ENCODE data around the gene VWA1. TPM values are rescaled to one million over a fixed set of nuclear protein-coding genes. Genes with fewer than 3 reads are reported as not detected.
"Not testable (repeated sequence)": the region's sequence is repeated elsewhere in the genome, so short reads cannot be mapped to it uniquely, and the experiment has no call there.

The VWA1 gene
- total RNA-seq, 1 donor from 2014 or later: 8.6 TPM

DNA sequence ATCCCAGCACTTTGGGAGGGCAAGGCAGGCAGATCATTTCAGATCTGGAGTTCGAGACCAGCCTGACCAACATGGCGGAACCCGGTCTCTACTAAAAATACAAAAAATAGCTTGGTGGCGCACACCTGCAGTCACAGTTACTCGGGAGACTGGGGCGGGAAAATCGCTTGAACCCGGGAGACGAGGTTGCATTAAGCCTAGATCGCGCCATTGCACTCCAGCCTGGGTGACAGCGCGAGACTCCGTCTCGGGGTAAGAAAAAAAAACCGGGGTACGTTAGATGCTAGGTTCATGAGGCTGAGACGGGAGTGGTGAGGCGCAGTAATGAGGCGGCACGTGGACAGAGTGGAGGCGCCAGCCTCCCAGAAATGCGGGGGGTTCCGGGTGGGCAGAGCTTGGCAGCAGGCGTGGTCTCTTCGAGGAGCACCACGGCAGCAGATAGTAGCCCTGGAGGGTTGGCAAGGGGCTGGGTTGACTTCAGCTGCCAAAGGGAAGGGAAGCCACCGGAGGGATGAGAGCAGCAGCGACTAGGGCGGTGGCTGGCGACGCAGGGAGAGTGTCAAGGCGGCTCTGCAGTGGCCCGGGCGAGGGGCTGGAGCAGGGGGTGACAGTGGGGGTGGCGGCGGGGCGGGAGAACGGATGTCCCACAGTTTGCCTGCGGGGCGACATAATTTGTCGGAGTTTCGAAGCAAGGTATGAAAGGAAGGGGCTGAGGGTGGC, 29.2 kb upstream of the VWA1 start:
- DNase-seq: no peak

GRCh38 chr1:1406821-1407635, 28.5 kb upstream of the VWA1 start, which contains the start of gene MRPL20:
Gene MRPL20 (minus strand): TSS chr1:1407293. CDS start chr1:1407217, 76 bp downstream.
- DNase-seq: peak; percentile 81

GRCh38 chr1:1407636-1408318, 27.7 kb upstream of the VWA1 start:
- DNase-seq: no peak

GRCh38 chr1:1410238-1410637, 25.3 kb upstream of the VWA1 start:
- not testable (repeated sequence) for DNase-seq

GRCh38 chr1:1411626-1412025, 23.9 kb upstream of the VWA1 start:
- DNase-seq: no peak

- not testable (repeated sequence) for DNase-seq
These were observed 23.1 kb upstream of the VWA1 start for GRCh38 chr1:1412311-1412902.

- DNase-seq: no peak
These were observed 19.7 kb upstream of the VWA1 start for GRCh38 chr1:1415751-1416150.

DNA sequence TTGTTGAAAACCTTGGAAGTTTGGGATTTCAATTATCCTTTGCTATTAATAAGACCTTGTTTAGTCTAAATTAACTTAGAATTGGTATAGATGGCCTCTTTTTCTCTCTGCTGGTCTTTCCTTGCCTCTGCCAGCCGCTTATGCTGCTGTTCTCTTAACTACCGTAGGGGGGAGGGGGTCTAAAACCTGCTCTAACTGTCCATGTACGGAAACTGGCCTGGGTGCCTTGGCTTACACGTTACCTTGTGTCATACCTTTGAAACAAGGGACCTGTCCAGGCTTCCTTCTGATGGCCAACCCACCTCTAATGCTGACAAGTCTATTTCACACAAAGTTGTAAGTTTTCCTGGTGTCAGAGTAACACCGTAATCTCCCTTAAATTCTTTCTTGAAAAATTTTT, 18.1 kb upstream of the VWA1 start:
- DNase-seq: not testable (repeated sequence)

DNA sequence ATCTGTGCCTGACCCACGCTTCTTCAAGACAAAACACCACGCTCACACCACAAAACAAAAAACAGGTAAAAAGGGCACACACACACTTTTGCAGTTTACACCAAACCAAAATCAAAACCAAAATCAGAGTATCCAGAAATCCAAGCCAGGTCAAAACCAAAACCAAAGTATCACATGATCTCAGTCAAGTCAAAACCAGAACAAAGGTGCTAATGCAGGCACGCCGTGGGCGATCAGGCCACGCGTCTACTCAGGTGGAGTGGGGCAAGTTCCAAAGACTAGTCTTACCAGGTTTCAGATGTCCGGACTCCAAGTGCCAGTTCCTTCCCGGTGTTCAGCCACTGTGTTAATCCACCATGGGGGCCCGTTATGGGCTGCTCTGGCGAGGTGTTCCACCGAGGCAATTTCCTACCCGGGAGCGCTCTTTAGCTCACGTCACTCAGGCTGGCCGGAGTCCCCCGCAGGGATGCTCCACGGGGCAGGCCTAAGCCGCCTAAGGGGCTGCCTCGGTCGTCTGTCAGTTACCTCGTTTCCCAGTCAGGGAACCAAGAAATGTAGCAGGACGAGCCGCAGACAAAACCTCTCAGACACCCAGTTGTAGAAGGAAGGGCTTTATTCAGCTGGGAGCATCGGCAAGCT, 17.5 kb upstream of the VWA1 start:
- not testable (repeated sequence) for DNase-seq

DNA sequence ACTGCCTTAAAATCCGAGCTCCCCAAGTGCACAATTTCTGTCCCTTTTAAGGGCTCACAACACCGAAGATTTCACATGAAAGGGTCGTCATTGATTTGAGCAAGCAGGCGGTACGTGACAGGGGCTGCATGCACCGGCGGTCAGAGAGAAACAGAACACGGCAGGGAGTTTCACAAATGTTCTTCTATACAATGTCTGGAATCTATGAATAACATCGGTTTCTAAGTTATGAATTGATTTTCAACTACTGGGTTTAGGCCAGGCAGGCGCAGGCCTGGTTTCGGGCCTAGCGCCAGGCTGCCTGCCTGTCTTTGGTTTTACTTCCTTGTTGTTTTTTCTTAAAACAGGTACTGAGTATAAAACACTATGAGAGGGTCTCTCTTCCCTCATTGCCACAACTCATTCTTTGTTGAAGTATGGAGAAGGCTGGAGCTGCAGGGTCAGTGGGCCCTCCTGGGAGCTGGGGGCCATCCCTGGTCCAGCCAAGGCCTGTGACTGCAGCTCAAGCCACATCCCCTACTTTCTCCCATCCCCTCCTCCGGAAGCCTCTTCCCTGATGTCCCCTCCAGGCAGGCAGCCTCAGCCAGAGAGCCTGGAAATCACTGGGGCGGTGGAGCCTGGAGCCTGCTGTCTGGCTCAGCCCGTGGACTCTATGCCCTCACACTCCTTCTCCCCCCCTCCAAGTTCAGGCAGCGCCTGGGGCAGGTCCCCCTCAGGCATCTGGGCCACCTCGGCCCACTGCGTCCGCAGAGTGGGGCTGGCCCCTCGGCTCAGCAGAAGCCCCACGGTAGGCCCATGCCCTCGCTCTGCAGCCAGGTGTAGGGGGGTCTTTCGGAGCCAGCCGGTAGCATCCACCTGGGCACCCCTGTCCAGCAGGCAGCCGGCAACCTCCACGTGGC, 16.8 kb upstream of the VWA1 start:
- DNase-seq: no peak

DNA sequence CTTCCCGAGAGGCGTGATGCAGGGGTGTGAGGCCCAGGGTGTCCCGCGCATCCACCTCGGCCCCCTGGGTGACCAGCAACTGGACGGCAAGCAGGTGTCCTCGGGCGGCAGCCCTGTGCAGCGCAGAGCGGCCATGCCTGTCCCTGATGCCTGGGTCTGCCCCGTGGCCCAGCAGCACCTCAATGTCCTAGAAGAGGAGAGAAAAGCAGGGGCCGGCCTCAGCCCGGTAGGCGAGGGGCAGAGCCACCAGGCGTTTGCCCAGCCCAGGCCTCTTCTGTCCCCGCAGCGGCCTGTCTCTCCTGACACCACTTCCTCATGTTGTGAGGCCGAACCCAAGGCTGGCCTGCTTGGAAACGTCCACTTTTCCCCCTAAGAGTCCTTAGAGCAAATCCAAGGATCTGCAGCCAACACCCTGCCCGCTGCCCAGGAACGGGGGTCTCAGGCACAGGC, 16.1 kb upstream of the VWA1 start:
- DNase-seq: no peak

DNA sequence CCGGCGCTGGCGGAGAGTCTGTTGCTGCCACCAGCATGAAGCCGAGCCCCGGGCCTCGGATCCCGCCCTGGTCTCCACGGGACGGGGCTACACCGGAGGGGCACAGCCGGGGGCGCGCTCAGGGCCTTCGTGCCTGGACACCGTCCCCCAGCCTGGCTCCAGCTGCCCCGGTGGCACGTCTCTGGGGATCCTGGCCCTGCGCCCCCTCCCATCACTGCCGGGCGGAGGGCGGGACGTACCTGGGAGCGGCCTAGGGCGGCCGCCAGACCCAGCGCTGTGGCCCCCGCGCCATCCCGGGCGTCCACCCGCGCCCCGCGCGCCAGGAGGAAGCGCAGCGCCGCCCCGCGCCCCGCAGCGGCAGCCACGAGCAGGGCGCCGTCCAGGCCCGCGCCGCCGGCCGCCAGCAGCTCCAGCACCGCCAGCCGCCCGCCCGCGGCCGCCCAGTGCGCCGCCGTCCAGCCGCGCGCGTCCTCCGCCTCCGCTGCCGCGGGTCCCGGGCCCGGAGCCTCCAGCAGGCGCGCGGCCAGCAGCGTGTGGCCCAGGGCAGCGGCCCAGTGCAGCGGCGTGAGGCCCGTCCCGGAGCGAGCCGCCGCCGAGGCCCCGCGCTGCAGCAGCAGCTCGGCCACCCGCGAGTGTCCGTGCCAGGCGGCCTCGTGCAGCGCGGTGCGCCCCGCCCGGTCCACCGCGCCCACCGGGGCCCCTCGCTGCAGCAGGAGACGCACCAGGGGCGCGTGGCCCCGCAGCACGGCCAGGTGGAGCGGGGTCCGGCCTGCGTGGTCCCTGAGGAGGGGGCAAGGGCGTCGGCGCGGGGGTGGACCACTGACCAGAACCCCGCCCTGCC, 15.5 kb upstream of the VWA1 start:
- no peak for DNase-seq

DNA sequence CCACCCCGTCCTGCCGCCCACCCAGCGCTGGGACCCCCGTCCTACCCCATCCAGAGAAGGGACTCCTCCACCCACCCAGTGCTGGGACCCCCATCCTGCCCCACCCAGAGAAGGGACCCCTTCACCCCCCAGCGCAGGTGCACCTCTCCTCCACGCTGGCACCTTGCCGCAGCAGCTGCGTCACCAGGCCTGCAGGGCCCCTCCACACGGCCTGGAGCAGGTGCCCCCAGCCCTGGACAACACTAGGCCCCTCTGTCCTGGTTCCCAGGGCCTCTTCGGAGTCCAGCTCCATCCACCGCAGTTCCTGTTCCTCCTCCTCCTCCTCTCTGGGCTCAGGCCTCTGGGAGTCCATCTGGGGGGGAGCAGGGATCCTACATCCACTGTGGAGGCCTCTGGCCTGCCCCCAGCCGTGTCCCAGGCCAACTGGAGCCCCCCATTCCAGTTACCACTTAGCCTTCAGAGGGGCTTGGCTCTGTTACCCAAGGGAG, 14.8 kb upstream of the VWA1 start:
- DNase-seq: no peak

GRCh38 chr1:1421147-1421906, 14.2 kb upstream of the VWA1 start, which contains the start of gene ANKRD65:
Gene ANKRD65 (minus strand): TSS chr1:1421276. CDS start chr1:1421005, 271 bp downstream.
- no peak for DNase-seq

DNA sequence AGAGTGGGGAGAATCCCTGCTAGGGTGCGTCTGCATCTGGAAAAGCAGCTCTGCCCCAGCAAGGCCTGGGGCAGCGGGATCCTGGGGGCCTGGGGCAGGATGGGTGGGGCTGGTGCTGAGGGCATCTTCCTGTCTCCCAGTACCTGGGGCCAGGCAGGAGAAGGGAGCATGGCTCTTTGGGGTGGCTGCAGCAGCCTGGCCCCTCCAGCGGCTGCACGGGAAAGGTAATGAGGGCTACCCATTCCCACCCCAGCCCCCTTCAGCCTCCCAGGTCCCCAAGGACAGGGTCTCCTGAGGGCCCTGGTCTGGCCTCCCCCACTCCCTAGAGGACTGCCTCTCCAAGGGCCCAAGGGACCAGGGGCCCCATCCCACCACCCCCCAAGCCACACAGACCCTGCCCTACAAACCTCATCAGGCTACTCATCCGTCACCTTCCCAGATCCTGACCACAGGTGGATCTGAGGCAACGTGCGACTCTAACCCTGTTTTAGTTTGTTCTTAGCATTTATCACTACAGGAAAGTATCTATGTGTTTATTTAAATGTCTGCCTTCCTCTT, 13.5 kb upstream of the VWA1 start:
- DNase-seq: no peak

- no peak for DNase-seq
These were observed 12.8 kb upstream of the VWA1 start for GRCh38 chr1:1422465-1423244.

- no peak for DNase-seq
These were observed 12.3 kb upstream of the VWA1 start for GRCh38 chr1:1423245-1423597.

DNA sequence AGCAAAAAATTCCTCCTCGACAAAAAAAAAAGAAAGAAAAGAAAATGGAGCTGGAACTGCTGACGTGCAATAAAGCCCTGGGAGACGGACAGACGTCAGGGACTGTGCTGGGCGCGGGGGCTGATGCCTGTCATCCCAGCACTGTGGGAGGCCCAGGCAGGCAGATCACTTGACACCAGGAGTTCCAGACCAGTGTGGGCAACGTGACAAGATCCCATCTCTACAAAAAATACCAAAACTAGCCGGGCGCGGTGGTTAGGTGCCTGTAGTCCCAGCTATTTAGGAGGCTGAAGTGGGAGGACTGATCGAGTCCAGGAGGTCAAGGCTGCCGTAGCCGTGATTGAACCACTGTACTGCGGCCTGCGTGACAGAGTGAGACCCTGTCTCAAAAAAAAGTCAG, 10.8 kb upstream of the VWA1 start:
- DNase-seq: no peak
